ENCODE data around the gene GPR25. TPM values are rescaled to one million over a fixed set of nuclear protein-coding genes. Genes with fewer than 3 reads are reported as not detected.

GPR25 gene
- total and polyA plus RNA-seq, 2 experiments from 2014 or later: 0.12 TPM; not detected in 1

GRCh38 chr1:200880212-200880611 lies 7.4 kb downstream of the GPR25 start:
- Histone ChIP-seq H3K27me3 (no peaks in the 10 kb centered on the region), H3K36me3 (no peaks in the 10 kb centered on the region), H3K4me1 (ENCODE audit: low read depth) (no peaks in the 10 kb centered on the region), H3K4me3 (no peak overlapping the region), H3K27ac (no peak overlapping the region), H3K9me3 (ENCODE audit: low read depth) (no peaks in the 10 kb centered on the region)
- no peak for DNase-seq (ENCODE audit: low read depth in 1 of 2, low spot score in 1 of 2)
- no peak for TF ChIP-seq CTCF (IDR thresholded peaks at IDR 0.05; ENCODE audit: low read depth, low read length)

GRCh38 chr1:200883118-200883517 lies 10.3 kb downstream of the GPR25 start:
- no peaks in the 10 kb centered on the region for H3K36me3 ChIP-seq
- DNase-seq (ENCODE audit: low read depth in 1 of 2, low spot score in 1 of 2): no peak
- H3K27me3 ChIP-seq: no peaks in the 10 kb centered on the region
- H3K9me3 ChIP-seq (ENCODE audit: low read depth): no peaks in the 10 kb centered on the region
- H3K4me1 ChIP-seq (ENCODE audit: low read depth): peaks cover 4% of the 10 kb centered on the region
- no peak for TF ChIP-seq CTCF (IDR thresholded peaks at IDR 0.05; ENCODE audit: low read depth, low read length)
- no peak overlapping the region for H3K27ac ChIP-seq
- H3K4me3 ChIP-seq: no peak overlapping the region

- no peak for TF ChIP-seq CTCF (IDR thresholded peaks at IDR 0.05; ENCODE audit: low read depth, low read length)
- no peaks in the 10 kb centered on the region for H3K36me3 ChIP-seq
- H3K27me3 ChIP-seq: no peaks in the 10 kb centered on the region
- no peak for DNase-seq (ENCODE audit: low read depth in 1 of 2, low spot score in 1 of 2)
- H3K4me3 ChIP-seq: no peak overlapping the region
- H3K4me1 ChIP-seq (ENCODE audit: low read depth): peaks cover 4% of the 10 kb centered on the region
- no peak overlapping the region for H3K27ac ChIP-seq
- H3K9me3 ChIP-seq (ENCODE audit: low read depth): no peaks in the 10 kb centered on the region
Measured at GRCh38 chr1:200885623-200886402, 13.0 kb downstream of the GPR25 start.

- Histone ChIP-seq H3K4me1 (ENCODE audit: low read depth) (peaks cover 4% of the 10 kb centered on the region), H3K36me3 (no peaks in the 10 kb centered on the region), H3K27me3 (no peaks in the 10 kb centered on the region), H3K9me3 (ENCODE audit: low read depth) (no peaks in the 10 kb centered on the region), H3K4me3 (no peak overlapping the region), H3K27ac (no peak overlapping the region)
- no peak for TF ChIP-seq CTCF (IDR thresholded peaks at IDR 0.05; ENCODE audit: low read depth, low read length)
- no peak for DNase-seq (ENCODE audit: low read depth in 1 of 2, low spot score in 1 of 2)
Measured at GRCh38 chr1:200886594-200886993, 13.8 kb downstream of the GPR25 start.

- TF ChIP-seq CTCF (IDR thresholded peaks at IDR 0.05; ENCODE audit: low read depth, low read length): no peak
- peaks cover 6% of the 10 kb centered on the region for H3K4me1 ChIP-seq (ENCODE audit: low read depth)
- no peak overlapping the region for H3K27ac ChIP-seq
- no peaks in the 10 kb centered on the region for H3K36me3 ChIP-seq
- H3K9me3 ChIP-seq (ENCODE audit: low read depth): no peaks in the 10 kb centered on the region
- no peak for DNase-seq (ENCODE audit: low read depth in 1 of 2, low spot score in 1 of 2)
- no peak overlapping the region for H3K4me3 ChIP-seq
- no peaks in the 10 kb centered on the region for H3K27me3 ChIP-seq
Measured at GRCh38 chr1:200887036-200887435, 14.3 kb downstream of the GPR25 start.
